Thoracic aorta (tissue), 2 donors: ENCODE data around the gene CANT1. TPM values are rescaled to one million over a fixed set of nuclear protein-coding genes. Genes with fewer than 3 reads are reported as not detected.

ENCODE experiments used
- ATAC-seq: fragments of 150-250 bp; one replicate; pipeline ENCODE4 v1.8.0; 2017; ENCODE audit warnings: low read depth; ENCODE audit not compliant: insufficient number of reproducible peaks, low FRiP score
- DNase-seq: peaks from one replicate; pipeline ENCODE4 v3.0.0-alpha.2; 2020; ENCODE audit warnings: low spot score
- H3K27ac ChIP-seq, 2 donors: fragments of 200-600 bp; sonication (generic); 1 replicate in 1 of 2; 2 replicates in 1 of 2; pipeline ENCODE4 v1.5.1; 2016; ENCODE audit warnings: mild to moderate bottlenecking in 2 of 2, moderate library complexity in 2 of 2
- H3K27me3 ChIP-seq: fragments of 200-600 bp; sonication (generic); replicated peaks from 2 replicates; pipeline ENCODE4 v1.6.0; 2016; ENCODE audit warnings: mild to moderate bottlenecking; ENCODE audit not compliant: insufficient read depth
- H3K36me3 ChIP-seq: fragments of 200-600 bp; sonication (generic); one replicate; pipeline ENCODE4 v1.5.1; 2016
- H3K4me1 ChIP-seq, 2 donors: fragments of 200-600 bp; sonication (generic); 1 replicate in 1 of 2; 2 replicates in 1 of 2; pipeline versions ENCODE4 v1.5.1 to v1.6.0; 2016; ENCODE audit warnings: low read depth in 2 of 2, mild to moderate bottlenecking in 1 of 2; ENCODE audit not compliant: control insufficient read depth in 1 of 2
- H3K4me3 ChIP-seq: fragments of 200-600 bp; sonication (generic); 2 replicates; pipeline ENCODE4 v1.5.1; 2016; ENCODE audit warnings: mild to moderate bottlenecking
- H3K9me3 ChIP-seq: fragments of 200-600 bp; sonication (generic); 2 replicates; pipeline ENCODE4 v1.5.1; 2016
- CTCF ChIP-seq: fragments of 200-600 bp; sonication (generic); IDR thresholded peaks from one replicate; pipeline ENCODE4 v1.5.1; 2019; ENCODE audit warnings: antibody characterized with exemption
- total RNA-seq, 2 donors: library from RNA; depleted of rRNA; stranded (reverse); fragments of >200 nt; gene quantifications; one replicate each; pipeline versions ENCODE4 v1.1.0 to v1.2.3, GENCODE V29; 2016

The CANT1 gene
- total RNA-seq, 2 donors from 2014 or later: 21.4 to 41.0 TPM

GRCh38 chr17:79053251-79053925 lies 43.8 kb upstream of the CANT1 start:
- peaks cover 16 to 37% of the 10 kb centered on the region in 2 donors for H3K4me1 ChIP-seq
- ATAC-seq: no peak
- H3K36me3 ChIP-seq: peaks cover 18% of the 10 kb centered on the region

GRCh38 chr17:79052131-79052530 lies 42.6 kb upstream of the CANT1 start:
- H3K9me3 ChIP-seq: no peaks in the 10 kb centered on the region
- no peak for ATAC-seq
- H3K27me3 ChIP-seq: no peaks in the 10 kb centered on the region
- H3K4me1 ChIP-seq: peaks cover 16 to 48% of the 10 kb centered on the region in 2 donors
- H3K4me3 ChIP-seq: no peak overlapping the region
- peak overlapping the region in 1 of 2 donors; percentile 83 for H3K27ac ChIP-seq
- H3K36me3 ChIP-seq: peaks cover 27% of the 10 kb centered on the region
- TF ChIP-seq CTCF: no peak
- no peak for DNase-seq

More at GRCh38 chr17:79053251-79053925, 43.8 kb upstream of the CANT1 start:
- no peaks in the 10 kb centered on the region for H3K27me3 ChIP-seq
- no peak overlapping the region for H3K4me3 ChIP-seq
- no peak for TF ChIP-seq CTCF
- no peak for DNase-seq
- no peaks in the 10 kb centered on the region for H3K9me3 ChIP-seq
- H3K27ac ChIP-seq: peak overlapping the region; percentile 6 to 83

- TF ChIP-seq CTCF: no peak
- no peaks in the 10 kb centered on the region for H3K27me3 ChIP-seq
- no peak for DNase-seq
These were observed 41.7 kb upstream of the CANT1 start for GRCh38 chr17:79051306-79051705.

GRCh38 chr17:79050551-79050950 lies 41.0 kb upstream of the CANT1 start:
- Histone ChIP-seq H3K4me3 (no peak overlapping the region), H3K27ac (no peak overlapping the region), H3K9me3 (no peaks in the 10 kb centered on the region), H3K27me3 (no peaks in the 10 kb centered on the region), H3K36me3 (peaks cover 27% of the 10 kb centered on the region), H3K4me1 (peaks cover 17 to 58% of the 10 kb centered on the region in 2 donors)
- TF ChIP-seq CTCF: no peak
- ATAC-seq (no peak), DNase-seq (no peak)

More at GRCh38 chr17:79051306-79051705, 41.7 kb upstream of the CANT1 start:
- no peak overlapping the region for H3K27ac ChIP-seq
- peaks cover 27% of the 10 kb centered on the region for H3K36me3 ChIP-seq
- no peak for ATAC-seq
- no peaks in the 10 kb centered on the region for H3K9me3 ChIP-seq
- H3K4me1 ChIP-seq: peaks cover 17 to 57% of the 10 kb centered on the region in 2 donors
- no peak overlapping the region for H3K4me3 ChIP-seq

GRCh38 chr17:79049821-79050220 lies 40.3 kb upstream of the CANT1 start:
- Histone ChIP-seq H3K27ac (no peak overlapping the region), H3K27me3 (no peaks in the 10 kb centered on the region), H3K36me3 (peaks cover 29% of the 10 kb centered on the region), H3K4me1 (peaks cover 13 to 60% of the 10 kb centered on the region in 2 donors), H3K4me3 (no peak overlapping the region), H3K9me3 (no peaks in the 10 kb centered on the region)
- no peak for TF ChIP-seq CTCF
- ATAC-seq (no peak), DNase-seq (no peak)
